ENCODE data around the gene FA2H. TPM values are rescaled to one million over a fixed set of nuclear protein-coding genes. Genes with fewer than 3 reads are reported as not detected.

The FA2H gene
- total and polyA plus RNA-seq, 2 of the 13 experiments (the other 11 are each of a cell fraction or from before 2014, with no cell fraction given) = 0.20 TPM; not detected in 1

GRCh38 chr16:74739275-74739674 lies 35.3 kb downstream of the FA2H start:
- TF ChIP-seq GATA4 (IDR thresholded peaks at IDR 0.05; ENCODE audit: borderline replicate concordance, low read depth) = no peak
- no peak for TF ChIP-seq ISL2 (CRISPR knock-in tag; IDR thresholded peaks at IDR 0.05)
- TF ChIP-seq ZNF143 (CRISPR knock-in tag; IDR thresholded peaks at IDR 0.05) = no peak
- TF ChIP-seq TCF7L2 (IDR thresholded peaks at IDR 0.05; ENCODE audit: low read depth, low read length) = no peak
- no peak for TF ChIP-seq ZBTB34 (CRISPR knock-in tag; IDR thresholded peaks at IDR 0.05)
- no peak for TF ChIP-seq POLR2AphosphoS5 (IDR thresholded peaks at IDR 0.05; ENCODE audit: low read depth, low read length)
- no peak for TF ChIP-seq ZKSCAN1 (IDR thresholded peaks at IDR 0.05; ENCODE audit: low read length)
- TF ChIP-seq HNF4A (CRISPR knock-in tag; IDR thresholded peaks at IDR 0.05) = no peak
- TF ChIP-seq, protein P1, sequence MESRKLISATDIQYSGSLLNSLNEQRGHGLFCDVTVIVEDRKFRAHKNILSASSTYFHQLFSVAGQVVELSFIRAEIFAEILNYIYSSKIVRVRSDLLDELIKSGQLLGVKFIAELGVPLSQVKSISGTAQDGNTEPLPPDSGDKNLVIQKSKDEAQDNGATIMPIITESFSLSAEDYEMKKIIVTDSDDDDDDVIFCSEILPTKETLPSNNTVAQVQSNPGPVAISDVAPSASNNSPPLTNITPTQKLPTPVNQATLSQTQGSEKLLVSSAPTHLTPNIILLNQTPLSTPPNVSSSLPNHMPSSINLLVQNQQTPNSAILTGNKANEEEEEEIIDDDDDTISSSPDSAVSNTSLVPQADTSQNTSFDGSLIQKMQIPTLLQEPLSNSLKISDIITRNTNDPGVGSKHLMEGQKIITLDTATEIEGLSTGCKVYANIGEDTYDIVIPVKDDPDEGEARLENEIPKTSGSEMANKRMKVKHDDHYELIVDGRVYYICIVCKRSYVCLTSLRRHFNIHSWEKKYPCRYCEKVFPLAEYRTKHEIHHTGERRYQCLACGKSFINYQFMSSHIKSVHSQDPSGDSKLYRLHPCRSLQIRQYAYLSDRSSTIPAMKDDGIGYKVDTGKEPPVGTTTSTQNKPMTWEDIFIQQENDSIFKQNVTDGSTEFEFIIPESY (CRISPR knock-in tag; IDR thresholded peaks at IDR 0.05) = no peak
- TF ChIP-seq, protein P2, sequence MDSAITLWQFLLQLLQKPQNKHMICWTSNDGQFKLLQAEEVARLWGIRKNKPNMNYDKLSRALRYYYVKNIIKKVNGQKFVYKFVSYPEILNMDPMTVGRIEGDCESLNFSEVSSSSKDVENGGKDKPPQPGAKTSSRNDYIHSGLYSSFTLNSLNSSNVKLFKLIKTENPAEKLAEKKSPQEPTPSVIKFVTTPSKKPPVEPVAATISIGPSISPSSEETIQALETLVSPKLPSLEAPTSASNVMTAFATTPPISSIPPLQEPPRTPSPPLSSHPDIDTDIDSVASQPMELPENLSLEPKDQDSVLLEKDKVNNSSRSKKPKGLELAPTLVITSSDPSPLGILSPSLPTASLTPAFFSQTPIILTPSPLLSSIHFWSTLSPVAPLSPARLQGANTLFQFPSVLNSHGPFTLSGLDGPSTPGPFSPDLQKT (CRISPR knock-in tag; IDR thresholded peaks at IDR 0.05; ENCODE audit: borderline replicate concordance) = no peak
- no peak for TF ChIP-seq PAXIP1 (CRISPR knock-in tag; conservative IDR thresholded peaks at IDR 0.05)
- no peak for TF ChIP-seq ZNF547 (CRISPR knock-in tag; IDR thresholded peaks at IDR 0.05)
- TF ChIP-seq, protein P3, sequence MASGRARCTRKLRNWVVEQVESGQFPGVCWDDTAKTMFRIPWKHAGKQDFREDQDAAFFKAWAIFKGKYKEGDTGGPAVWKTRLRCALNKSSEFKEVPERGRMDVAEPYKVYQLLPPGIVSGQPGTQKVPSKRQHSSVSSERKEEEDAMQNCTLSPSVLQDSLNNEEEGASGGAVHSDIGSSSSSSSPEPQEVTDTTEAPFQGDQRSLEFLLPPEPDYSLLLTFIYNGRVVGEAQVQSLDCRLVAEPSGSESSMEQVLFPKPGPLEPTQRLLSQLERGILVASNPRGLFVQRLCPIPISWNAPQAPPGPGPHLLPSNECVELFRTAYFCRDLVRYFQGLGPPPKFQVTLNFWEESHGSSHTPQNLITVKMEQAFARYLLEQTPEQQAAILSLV (CRISPR knock-in tag; IDR thresholded peaks at IDR 0.05; ENCODE audit: borderline replicate concordance) = no peak
- no peak for TF ChIP-seq HNRNPUL1 (IDR thresholded peaks at IDR 0.05; ENCODE audit: low read depth, low read length)
- TF ChIP-seq ZNF441 (CRISPR knock-in tag; IDR thresholded peaks at IDR 0.05; ENCODE audit: borderline replicate concordance) = no peak
- no peak for FAIRE-seq
- Histone ChIP-seq H3K4me3 (replicated peaks in 1 of 3; ENCODE audit: insufficient read depth in 1 of 3, low read depth in 2 of 3, low read length in 3 of 3) (no peak overlapping the region), H3K4me2 (ENCODE audit: low read depth, low read length) (no peak overlapping the region), H2AFZ (ENCODE audit: low read length) (no peak overlapping the region), H3K27ac (ENCODE audit: extremely low read length, insufficient read depth, low read length) (no peak overlapping the region), H3K36me3 (replicated peaks in 1 of 2; ENCODE audit: control insufficient read depth in 1 of 2, insufficient read depth in 2 of 2, low read length in 2 of 2) (no peaks in the 10 kb centered on the region), H3K79me2 (ENCODE audit: insufficient read depth, low read length) (no peaks in the 10 kb centered on the region), H4K20me1 (ENCODE audit: insufficient read depth, low read length) (no peaks in the 10 kb centered on the region), H3K4me1 (ENCODE audit: insufficient read depth, low read length) (peaks cover 43% of the 10 kb centered on the region), H3K9me3 (ENCODE audit: low read length) (no peaks in the 10 kb centered on the region), H3K9ac (ENCODE audit: insufficient read depth, low read depth, low read length) (no peak overlapping the region), H3K27me3 (ENCODE audit: control insufficient read depth in 1 of 2, insufficient read depth in 2 of 2, low read length in 2 of 2) (peaks cover 14 to 74% of the 10 kb centered on the region in 2 experiments)
- CTCF ChIA-PET (ENCODE audit: low intra/inter-chr PET ratio, low total read pairs) = no interaction called here
- DNase-seq (ENCODE audit: low spot score) = no peak
- in situ Hi-C loops (cut with HindIII; ENCODE audit: extremely low pct_ligation_motif_present, low pct_unique_long_range_greater_than_20kb) (no loop called here), intact Hi-C loops (cut with micrococcal nuclease; ENCODE audit: unreplicated experiment) (no loop called here)
- WGBS (ENCODE audit: low lambda C conversion rate) = 69% methylated on average over 5 of the region's 6 CpGs
- ATAC-seq = no peak
- BruUV-seq (replicated peaks) = no TSS peak
- POLR2A ChIA-PET = no interaction called here
